GM19238 (cell line): ENCODE data around the gene SLIT3.
A peak's percentile ranks its signal among the peaks of the same experiment; 100 is the strongest.

Experiments
- DNase-seq: peaks from one replicate; pipeline ENCODE4 v3.0.0; 2011; ENCODE audit warnings: low spot score; ENCODE audit not compliant: insufficient read length

The SLIT3 gene

DNA sequence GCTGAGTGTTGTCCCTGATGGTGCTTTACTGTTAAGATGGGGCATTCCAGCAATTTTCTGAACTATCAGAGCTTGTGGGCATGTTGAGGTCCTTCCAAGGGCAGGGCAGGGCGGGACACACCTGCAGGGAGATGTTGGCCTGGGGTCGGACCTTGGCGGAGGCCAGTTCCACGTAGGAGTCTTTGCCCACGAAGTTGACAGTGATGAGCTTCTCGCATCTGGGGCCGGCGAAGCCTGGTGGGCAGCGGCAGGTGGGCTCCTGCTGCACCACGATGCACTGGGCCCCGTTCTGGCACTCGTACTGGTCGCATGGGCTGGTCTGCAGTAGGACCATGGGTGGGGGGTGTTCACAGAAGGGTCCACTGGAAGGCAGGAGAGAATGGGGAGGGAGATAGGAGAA, 615.4 kb downstream of the SLIT3 start:
- DNase-seq = no peak

DNA sequence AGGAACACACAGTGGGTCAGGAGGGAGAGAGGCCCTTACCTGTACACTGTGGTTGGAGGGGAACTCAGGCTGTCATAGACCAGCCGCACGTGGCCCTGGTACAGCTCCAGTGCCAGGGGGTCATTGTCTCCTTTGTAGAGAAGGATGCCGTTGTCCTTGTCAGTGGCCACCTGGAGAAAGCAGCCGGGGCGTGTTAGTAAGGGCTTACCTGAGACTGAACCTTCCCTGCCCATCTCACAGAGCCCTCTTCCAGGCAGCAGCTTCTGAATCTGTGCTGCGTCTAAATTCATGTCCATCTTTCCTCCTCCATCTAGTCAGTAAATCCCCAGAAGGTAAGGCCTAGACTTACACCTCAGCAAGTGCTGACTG, 617.0 kb downstream of the SLIT3 start:
- no peak for DNase-seq

DNA sequence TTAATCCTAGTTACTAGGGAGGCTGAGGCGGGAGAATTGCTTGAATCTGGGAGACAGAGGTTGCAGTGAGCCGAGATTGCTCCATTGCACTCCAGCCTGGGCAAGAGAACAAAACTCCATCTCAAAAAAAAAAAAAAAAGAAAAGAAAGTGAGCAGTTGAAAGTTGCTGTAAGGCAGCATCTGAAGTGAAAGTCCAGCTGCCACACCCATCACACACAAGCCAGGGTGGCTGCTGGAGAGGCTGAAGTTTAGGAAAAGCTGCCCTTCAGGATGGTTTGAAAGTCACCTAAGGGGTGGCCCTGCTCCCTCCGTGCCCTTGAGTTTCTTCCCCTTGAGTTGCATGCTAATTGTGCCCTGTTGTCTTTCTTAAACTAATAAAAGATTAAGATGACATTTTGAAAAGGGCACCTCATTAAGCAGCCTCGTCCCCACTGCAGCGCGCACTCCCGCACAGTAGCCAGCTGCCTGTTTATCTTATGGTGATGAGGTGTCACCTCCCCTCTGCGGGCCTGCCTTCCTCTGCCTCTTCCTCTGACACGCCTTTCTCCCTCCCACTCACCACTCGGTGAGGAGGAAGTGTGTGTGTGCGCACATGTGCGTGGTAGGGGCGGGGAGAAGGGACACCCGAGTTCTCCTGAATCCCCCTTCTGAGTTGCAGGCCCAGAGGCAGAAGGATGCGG, 617.6 kb downstream of the SLIT3 start:
- no peak for DNase-seq

DNA sequence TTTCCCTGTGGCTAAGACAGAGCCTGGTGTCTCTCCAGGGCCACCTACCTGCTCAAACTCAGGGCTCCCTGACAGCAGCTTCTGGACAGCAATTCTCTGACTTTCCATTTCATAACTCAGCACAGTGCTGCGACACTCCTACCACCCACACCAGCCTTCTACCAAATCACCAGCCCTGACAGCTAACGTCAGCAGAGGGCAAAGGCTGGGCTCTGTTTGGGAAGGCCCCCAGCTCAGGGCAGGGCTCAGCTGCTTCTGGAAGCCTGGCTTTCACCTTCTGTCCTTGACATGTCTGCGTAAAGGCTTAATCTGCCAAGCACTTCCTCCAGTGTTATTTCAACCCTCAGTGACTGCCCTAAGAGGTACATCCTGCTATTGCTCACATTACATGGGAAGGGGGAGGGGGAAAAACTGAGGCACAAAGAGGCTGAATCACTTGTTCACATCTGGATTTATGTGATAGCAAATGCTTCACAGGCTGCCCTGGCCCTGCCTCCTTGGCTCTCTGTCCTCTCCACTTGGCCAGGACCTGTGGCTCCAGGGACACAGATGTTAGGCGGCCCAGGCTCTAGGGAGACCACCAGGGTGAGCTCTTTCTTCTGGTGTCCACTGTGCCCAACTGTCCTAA, 619.3 kb downstream of the SLIT3 start:
- DNase-seq = no peak

DNA sequence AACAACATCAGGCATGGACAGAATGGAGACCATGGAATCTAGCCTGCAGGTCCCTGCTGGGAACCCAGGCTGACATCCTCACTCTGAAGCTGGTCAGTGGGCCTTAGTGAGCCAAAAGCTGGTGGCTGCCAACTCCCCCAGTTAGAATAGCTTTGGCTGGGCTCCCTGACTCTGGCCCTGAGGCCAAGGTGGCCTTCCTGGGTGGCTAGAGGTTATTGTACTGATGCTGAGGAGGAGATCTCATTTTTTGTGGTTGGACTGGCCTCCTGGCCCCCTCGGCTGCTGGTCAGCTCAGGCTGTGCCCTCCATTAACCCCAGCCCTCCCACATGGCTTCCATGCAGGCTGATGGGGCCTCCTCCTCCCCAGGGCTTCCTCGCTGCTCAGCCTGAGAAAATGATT, 620.5 kb downstream of the SLIT3 start:
- no peak for DNase-seq

DNA sequence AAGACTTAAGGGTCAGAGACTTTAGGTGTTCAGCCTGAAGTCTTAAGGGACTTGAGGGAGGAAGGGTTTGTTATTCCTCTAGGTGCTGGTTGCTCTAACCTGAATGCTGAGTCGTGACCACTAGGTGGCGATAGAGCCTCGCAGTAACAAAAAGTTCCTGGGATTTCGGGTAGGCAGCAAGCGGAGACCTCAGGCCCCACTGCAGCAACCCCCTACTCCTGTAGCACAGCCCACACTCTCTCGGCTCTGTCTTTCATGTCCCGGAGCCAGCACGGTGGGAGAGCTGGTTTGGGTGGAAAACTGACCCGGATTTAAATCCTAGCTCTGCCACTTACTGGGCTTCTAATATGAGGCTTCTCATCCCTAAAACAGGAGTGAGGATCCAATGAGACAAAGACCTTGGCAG, 621.4 kb downstream of the SLIT3 start:
- peak; percentile 61 for DNase-seq

DNA sequence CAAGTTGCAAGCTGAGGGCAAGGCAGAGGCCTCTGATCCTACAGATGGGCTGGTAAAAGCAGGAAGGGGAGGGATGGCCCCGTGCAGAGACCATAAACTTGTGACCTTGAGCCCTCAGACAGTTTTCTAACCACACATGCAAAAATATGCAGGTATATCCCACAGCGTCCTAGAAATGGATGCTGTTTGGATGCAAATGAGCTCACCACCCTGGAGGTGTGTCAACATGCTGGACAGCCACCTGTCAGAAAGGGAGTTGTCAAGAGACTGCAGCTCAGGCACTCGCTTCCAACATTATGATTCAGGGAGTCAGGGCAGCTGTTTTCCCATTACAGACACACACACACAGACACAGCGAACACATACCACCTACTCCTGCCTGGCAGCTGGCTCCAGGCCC, 624.4 kb downstream of the SLIT3 start:
- DNase-seq = no peak

DNA sequence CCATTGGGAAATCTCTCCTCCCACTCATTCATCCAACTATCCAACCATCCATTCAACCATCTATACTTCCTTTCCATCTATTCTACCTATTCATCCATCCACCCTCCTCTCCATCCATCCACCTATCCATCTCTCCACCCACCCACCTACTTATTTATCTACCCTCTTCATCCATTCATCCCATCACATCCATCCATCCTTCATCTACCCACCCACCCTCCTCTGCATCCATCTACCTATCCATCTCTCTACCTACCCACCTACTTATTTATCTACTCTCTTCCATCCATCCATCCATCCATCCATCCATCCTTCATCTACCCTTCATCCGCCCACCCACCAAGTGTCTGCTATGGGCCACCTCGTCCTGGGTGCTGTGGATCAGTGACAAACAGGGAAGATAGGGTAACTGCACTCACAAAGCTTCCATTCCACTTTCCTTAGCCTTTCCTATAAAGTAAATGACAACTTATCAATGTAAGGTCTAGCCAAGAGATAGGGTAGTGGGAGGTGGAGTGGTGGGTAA, 625.0 kb downstream of the SLIT3 start:
- DNase-seq = no peak

DNA sequence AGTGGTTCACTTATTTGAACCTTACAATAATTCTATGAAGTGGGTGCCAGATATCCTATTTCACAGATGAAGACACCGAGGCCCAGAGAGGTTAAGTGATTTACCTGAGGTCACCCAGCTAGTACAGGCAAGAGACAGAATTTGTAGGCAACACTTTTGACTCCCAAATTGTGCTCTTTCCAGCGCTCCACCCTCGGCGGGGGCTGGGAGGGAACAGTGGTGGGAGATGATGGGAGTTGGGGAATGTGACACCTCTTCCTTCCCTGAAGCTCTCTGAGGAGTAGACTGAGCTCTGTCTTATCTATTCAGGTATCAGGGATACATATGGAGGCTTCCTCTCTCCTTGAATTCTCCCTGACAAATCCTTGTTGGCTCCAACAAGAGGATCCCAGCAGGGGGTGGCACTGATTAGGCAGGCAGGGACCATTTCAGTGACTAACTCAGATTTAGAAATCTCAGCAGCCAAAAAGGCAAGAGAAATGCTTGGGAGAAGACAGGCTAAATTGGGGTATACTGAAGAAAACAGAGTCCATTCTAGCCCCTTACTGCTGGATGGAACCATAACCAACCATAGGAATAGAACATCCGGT, 626.0 kb downstream of the SLIT3 start:
- DNase-seq = no peak

DNA sequence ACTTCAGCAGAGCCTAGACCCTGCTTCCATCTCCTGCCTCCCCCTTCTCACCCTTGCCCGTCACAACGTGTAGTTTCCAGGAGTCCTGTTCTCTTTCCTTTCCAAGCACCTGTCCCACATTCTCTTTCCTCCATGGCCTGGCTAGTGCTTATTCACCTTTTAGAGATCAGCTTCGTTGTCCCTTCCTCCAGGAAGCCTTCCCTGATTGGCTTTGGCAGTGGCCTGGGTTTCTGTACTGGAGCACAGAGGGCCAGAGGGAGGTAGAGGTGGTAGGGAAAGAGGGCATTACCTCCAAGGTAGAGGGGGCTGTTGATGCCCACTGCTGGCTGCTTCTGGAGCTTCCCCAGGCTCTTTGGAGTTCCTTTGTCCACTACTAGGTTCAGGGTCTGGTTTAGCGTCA, 628.1 kb downstream of the SLIT3 start:
- DNase-seq = no peak

DNA sequence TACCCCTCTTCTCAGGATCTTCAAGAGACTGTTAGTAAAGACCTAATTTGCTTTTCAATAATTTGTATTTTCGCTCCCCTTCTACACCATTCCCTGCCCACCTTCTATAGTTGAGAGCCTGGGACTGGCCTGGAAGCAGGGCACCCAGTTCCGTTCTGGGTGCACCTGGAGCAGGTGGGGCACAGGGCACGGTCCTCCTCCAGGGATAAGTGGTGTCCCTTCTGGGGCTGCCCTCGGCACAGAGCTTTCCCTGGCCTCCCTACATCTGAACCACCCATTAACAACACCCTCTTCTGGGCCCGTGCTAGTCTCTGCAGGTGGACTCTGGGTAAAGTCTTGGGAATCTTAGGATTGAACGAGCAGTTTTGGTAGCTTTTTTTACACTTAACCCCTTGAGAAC, 628.9 kb downstream of the SLIT3 start:
- DNase-seq = no peak

DNA sequence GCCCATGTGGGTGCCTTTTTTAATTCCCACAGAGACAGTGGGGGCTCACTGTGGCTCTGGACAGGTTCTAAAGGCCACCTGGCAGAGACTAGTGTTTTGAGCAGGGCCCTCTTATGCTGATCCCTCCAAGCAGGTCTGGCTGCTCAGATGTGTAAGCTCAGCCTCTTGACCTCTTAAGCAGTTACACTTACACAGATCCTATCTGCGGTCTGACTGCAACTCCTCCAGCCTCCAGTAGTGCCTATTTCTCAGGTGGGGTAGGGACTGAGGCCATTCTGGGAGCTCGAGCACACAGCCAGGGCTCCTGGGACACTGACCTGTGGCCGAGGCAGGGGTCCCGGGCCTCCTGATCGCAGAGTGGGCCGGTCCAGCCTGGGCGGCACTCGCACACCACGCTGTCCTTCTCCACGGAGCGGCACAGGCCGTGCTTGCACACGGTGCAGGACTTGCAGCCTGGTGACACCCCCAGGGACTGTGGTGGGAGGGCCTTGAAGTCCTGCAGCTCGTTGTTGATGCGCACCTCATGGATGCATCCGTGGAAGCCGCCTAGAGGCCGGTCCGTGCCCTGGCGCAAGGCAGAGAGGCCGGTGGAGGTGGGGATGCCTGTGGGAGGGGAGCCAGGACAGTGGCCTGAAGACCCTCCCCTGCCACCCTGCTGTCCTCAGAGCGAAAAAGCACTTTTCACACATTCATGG, 629.9 kb downstream of the SLIT3 start:
- no peak for DNase-seq

DNA sequence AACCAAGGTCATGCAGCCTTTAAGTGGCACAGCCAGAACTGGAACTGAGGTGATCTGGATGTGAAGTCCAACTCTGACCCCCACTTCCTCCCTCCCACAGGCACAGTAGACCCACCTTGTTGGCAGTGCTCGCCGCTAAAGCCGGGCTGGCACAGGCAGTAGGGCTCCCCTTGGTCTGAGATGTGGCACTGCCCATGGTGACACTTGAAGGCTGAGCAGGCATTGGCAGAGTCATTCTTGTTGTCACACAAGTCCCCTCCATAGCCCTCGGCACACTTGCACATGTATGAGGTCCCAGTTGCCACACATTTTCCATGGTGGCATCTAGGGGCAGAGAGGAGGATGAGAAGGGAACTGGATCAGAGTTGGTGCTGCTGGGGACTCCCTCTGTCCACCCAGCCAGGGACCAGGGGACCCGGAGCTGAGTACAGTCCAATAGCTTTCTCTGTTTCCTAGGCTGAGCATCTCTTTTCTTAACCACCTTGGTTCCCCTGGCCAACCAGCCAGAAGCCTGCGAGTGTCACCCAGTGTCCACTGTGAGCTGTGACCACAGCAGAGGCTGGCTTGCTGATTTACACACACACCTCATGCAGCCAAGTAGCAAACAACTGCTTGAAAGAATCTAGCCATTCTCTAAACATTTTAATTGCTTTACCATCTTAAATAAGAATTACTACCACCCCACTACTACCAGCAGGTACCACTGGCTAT, 631.1 kb downstream of the SLIT3 start:
- no peak for DNase-seq

DNA sequence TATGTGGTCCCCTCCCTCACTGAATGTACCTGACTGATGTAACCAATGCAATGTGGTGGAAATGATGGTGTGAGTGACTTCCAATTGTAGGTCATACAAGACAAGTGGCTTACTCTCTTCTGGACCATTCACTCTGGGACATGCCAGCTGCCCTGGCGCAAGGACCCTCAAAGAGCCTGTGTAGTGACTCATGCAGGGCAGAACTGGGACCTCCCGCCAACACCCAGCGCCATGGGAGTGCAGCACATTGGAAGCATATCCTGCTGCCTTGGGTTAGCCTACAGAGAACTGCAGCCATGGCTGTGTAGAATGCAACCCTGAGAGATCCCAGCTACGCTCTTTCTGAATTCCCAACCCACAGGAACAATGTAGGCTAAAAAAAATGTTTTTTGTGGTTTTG, 631.8 kb downstream of the SLIT3 start:
- DNase-seq = no peak

DNA sequence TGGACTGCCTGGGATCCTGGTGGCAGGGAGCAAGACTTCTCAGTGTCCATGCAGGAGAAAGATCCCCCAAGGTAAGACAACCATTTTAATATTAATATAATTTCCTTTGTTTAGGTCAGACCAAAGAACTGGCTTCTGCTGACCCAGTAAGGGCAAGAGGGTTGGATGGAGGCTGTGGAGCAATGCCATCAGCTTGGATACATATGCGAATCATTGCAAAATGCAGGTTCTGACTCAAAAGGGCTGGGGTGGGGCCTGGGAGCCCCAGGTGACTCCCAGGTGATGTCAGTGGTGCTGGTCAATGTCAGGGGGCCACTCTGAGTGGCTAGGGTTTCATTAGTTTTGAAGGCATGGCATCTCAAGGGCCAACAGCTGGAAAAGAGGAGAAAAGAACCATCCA, 632.9 kb downstream of the SLIT3 start:
- no peak for DNase-seq

DNA sequence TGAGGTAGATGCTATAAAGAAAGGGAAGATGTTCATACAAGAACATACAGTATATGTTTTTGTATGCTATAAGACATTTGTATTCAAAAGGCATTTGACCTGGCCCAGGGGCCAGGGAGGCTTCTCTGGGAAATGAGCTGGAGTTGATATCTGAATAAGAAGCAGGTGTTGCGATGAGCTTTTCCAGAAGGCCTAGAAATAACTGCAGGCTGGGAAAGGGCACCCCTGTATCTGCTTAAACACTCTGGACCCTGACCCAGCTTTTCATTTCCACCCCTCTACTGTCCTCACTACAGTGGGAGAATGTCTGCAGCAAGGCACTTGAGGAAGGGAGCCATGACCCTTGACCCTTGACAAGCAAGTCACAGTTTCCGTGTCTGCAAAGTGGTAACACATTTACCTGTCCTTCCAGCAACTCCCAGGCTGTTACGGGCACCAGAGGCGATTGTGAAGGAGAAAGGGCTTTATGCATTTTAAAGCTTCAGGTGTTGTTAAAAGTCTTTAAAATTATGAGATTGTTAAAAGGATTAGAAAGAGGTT, 633.6 kb downstream of the SLIT3 start:
- no peak for DNase-seq

DNA sequence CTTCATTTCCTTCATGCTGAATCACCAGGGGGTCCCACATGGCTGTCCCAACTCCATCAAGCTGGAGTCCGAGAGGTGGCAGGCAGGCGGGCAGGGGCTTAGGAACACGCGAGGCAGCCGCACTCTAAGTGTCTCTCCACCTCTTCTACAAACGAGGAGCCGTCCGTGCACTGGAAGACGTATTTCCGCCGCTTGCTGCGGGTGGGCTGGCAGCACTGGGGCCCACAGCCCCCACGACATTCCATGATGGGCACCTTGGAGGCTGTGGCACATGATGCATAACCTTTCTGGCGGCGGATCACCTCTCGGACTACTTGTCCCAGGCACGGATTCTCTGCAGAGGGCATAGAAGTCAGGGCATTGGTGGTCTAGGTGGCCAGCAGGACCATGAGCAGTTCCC, 634.6 kb downstream of the SLIT3 start:
- no peak for DNase-seq

DNA sequence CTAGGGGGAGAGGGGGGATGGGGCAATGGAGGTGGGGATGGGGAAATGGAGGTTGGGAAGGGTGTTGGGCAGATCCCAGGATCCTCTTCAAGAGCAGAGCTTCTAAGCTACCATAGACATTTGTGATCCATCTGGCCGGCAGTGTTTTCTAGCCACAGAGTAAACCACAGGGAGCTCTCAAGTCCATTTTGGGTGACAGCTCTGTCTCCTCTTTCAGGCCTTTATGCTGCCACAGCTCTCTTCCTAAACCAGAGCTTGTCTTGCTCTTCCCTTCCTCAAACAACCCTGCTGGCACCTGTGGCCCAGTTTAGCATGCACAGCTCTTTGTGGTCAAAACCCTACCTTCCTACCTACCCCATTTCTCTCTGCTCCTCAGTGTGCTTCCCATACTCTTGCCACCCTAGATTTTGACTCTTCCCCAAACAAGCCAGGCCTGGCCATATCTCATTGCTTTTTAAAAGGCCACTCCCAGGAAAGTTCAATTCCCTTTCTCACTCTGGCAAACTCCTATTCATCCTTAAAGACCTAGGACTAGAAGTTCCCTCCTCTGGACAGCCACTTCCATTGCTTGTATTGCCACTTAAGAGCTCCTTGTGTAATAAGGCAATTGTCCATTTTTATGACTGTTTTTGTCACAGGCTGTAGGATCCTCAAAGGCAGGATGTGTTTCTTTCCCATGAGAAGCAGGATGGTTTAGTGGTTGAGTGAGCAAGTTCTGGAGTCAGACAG, 637.5 kb downstream of the SLIT3 start:
- DNase-seq = no peak

DNA sequence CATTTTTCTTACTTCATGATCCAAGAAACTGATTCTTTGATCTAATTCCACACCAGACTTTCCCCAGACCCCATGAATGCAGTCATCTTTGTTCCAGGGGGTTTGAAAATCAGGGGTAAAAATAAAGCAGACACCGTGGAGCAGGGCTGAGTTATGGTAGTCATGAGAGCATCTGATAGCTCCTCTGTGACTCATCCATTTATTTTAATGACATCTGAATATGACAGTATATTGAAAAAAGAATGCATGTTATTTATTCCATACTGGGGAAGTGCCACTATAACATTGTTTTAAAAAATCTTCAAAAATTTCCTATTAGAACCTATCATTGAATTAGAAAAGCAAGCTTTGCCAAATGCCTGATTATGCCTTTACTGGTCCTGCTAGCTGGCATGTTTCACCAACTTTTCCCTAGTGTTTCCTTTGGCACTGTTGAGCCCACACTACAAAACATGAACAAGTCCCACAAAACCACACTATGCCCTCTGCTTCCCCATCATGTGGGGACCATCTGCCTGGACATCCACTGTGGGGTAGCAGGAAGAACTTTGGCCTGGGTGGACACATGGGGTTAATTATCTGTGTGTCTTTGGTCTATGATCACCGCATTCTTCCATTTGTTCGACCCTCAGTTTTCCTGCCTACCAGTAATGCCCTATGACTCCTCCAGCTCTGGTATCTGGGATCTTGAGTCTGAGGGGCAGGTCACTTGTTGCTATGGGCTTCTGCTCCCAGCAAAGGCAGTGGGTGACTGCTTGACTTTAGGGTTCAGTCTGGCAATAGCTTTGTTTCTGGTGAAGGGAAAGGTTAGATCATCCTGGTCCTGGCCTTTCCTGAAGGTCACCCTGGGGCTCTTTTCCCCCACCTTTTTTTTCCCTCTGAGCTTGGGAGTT, 639.1 kb downstream of the SLIT3 start:
- DNase-seq = no peak

DNA sequence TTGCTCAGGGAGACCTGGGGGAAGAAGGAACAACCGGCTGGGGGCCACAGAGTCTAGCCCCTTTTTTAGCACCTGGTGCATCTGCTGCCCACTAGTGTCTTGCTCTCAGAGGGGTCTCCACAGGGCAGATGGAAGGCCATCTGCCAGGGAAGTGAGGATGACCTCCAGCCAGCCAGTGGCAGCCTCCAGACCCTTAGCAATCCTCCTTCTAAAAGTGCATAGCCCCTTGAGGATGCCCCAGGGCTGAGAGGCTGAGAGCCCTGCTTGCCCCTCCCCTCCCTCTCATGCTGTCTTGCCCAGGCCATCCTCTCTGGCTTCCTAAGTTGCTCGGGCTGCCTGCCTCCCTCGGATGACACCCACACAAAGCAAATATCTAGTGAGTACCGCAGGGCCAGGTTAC, 640.2 kb downstream of the SLIT3 start:
- no peak for DNase-seq
